GM12874 (cell line): Measurements from ENCODE around the gene PABPN1L.

Source experiments
- CTCF ChIP-seq: IDR thresholded peaks from 2 replicates; pipeline ENCODE4 v1.5.1; 2011; ENCODE audit warnings: low read depth, mild to moderate bottlenecking, control low read depth, low read length, moderate library complexity; ENCODE audit not compliant: insufficient read depth

The PABPN1L gene

GRCh38 chr16:88892065-88892464 is 25.6 kb upstream of the PABPN1L start:
- no peak for TF ChIP-seq CTCF

GRCh38 chr16:88891083-88891482 is 24.6 kb upstream of the PABPN1L start:
- TF ChIP-seq CTCF = no peak

- no peak for TF ChIP-seq CTCF
These were observed 22.3 kb upstream of the PABPN1L start for GRCh38 chr16:88888461-88889387.

GRCh38 chr16:88888057-88888456 is 21.6 kb upstream of the PABPN1L start:
- TF ChIP-seq CTCF = no peak

- TF ChIP-seq CTCF = no peak
These were observed 20.5 kb upstream of the PABPN1L start for GRCh38 chr16:88886845-88887521.

- no peak for TF ChIP-seq CTCF
These were observed 20.0 kb upstream of the PABPN1L start for GRCh38 chr16:88886420-88886844.

GRCh38 chr16:88885693-88886280 is 19.3 kb upstream of the PABPN1L start:
- TF ChIP-seq CTCF = no peak
